HS-5 (cell line): ENCODE measurements around the gene SPATS1.

Experiments used
- DNase-seq: peaks from one replicate; pipeline ENCODE4 v3.0.0-alpha.2; 2012; ENCODE audit warnings: low read depth

SPATS1 gene

GRCh38 chr6:44342489-44342888 lies at the start of gene SPATS1:
TSS of gene SPATS1 (plus strand) at chr6:44342650. CDS start at chr6:44343096, 446 bp downstream.
- DNase-seq: no peak

DNA sequence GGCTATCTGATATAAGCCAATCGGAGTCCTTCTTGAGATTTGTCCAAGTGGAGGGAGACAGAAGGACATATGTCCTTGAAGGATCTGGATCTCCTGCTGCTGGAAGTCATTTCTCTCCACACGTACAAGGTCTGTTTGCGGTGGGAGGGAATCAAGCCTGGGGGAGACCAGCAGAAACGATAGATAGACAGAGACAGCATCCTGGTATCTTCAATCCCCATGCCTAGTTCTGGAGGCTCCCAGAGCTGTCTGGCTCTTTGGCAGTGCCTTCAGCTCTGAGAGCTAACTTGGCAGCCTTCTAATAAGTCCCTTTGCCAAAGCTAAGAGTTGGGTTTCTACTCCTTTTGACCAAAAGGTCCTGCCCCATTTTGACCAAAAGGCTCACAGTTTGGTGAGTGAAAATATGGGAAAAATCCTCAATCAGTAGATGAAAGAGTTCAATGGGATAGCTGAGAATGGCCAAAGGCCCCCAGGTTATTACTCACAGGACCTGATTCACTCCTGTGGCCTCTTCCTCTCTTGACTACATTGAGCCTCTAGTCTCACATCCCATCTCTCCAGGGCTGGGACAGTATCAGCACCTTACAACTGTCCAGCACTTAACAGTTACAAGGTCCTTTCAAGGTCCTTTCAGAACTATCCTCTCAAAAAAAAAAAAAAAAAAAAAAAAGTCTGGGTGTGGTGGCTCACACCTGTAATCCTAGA lies 49.6 kb upstream of the SPATS1 start:
- DNase-seq: no peak

DNA sequence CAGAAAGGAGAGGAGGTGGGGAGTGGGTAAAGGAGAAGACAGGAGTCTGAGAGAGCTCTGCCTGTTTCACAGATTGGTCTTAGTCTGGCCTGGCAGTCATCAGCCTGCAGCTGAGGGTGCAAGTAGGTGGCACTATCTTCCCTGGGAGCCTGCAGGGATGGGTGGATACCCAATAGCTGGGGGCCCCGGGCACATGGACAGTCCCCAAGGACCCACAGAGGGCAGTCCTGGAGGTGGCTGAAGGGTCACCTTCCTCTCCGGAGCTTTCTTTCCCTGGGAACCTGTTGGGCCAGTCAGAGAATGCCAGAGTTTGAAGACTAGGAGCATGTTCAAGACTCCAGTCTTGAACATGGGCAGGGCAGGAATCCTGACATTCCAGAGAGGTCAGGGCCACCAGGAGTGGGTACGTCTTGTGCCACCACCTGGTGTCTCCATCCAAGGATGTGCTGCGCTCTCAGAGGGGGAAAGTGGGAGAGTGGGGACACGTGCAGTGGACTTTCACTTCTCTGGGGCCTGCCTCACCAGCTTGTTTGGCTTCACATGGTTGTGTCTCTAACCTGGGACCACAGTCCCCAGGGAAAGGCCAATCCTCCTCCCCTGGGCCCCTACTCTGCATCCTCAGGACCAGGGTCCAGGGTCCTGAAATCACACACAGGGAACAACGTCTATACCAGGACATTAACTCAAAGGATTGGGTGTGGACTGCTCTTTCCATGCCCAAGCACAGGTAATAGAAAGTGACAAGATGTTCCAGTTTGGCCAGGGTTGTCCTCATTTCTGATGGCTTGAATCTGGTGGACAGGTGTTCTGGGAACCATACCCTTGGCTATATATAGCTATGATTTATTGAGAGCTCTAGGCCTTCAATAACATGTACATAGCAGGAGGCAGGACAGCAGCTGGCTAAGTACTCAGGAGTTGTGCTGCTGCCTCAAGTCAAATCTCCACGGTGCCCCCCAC lies 47.3 kb upstream of the SPATS1 start:
- DNase-seq: no peak

DNA sequence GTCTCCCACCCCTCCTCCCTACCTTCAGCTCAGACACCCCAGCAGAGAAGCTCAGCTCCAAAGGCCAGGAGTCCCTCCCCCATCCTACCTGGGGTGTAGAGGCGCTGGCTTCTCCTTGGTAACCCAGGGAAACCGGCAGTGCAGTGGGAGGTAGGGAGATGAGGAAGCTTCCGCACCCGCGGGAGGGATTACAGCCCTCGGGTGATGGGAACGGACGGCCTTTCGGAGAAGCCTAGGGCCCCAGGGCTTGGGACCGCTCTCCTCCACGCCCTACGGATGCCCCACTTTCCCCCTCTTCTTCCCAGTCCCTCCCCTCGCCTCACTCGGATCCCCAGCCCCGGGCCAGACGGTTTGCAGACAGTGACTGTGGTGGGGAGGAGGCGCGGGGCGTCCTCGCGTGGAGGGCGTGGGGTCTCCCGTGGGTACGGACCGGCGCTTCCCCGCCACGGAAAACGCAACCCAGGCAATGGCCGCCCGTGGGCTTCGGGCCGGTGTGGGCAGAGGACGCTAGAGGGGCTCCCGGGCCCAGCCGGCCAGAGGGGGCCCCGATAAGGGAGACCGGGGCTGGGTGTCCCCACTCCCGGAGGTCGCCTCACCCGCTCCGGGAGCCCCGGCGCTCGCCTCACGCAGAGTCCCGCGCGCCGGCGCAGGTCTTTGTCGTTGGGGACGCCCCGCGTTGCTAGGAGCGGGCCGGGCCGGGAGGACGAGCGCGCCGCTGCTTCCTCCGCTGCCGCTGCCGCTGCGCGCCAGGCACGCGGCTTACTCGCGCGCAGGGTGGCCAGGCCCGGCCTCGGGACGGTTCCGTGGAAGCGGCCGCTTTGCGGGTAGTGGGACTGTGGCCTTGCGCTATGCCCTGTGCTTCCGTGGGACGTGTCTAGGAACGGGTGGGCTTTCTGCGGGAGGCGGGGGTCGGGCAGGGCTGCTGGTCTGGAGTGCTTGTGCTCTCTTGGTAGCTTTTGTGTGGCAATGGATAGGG lies 45.1 kb upstream of the SPATS1 start:
- no peak for DNase-seq

DNA sequence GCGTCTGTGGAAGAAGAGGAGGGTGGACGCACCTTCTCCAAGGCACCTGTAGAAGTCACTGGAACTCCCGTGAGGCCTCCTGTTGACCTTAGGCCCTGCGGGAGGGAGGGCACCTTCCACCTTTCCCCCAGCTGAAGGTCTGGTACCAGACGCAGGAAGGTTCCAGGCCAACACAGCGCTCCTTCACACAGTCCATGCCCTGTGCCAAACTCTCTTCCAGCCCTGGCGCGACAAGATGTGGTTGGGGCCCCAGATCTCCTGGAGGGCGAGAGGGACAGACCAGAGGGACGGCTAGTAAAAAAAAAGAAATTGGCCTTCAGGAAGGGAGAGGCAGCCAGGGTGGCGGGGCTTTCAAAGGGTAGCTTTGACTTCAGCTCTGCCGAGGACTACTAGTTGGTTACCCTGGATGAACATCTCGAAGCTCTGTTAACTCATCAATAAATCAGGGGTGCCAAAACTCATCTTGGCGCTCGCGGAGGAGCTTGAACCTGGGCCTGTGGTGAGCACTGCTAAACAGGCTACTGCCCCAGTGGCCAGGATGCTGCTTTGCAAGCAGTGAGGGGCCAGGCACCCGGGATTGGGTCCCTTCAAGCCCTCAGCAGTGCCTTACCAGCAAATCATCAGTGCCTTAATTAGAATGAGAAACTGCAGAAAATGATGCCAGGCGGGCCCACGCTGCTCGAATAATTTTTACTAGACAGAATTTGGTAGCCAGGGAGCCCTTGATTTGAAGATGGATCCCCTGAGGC lies 44.2 kb upstream of the SPATS1 start:
- DNase-seq: no peak

DNA sequence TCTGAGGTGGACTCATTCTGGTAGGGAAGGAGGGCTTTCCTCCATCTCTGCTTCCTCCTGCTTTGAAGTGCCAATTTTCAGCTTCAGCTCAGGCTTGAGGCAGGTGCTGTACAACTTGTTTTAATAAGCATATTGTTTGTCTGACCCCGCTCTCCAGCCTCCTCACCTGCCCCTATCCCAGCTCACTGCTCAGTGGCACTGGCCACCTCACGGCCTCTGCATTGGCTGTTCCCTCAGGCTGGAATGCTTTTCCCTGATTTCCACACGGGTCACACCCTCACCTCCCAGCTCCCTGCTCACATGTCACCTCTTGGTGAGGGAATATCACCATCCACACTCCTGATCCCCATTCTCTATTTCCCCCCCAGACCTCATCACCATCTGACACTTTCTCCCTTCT lies 43.6 kb upstream of the SPATS1 start:
- no peak for DNase-seq

- no peak for DNase-seq
Observed at GRCh38 chr6:44300292-44300823, 42.1 kb upstream of the SPATS1 start.

GRCh38 chr6:44301106-44301505 lies 41.3 kb upstream of the SPATS1 start:
- DNase-seq: no peak

DNA sequence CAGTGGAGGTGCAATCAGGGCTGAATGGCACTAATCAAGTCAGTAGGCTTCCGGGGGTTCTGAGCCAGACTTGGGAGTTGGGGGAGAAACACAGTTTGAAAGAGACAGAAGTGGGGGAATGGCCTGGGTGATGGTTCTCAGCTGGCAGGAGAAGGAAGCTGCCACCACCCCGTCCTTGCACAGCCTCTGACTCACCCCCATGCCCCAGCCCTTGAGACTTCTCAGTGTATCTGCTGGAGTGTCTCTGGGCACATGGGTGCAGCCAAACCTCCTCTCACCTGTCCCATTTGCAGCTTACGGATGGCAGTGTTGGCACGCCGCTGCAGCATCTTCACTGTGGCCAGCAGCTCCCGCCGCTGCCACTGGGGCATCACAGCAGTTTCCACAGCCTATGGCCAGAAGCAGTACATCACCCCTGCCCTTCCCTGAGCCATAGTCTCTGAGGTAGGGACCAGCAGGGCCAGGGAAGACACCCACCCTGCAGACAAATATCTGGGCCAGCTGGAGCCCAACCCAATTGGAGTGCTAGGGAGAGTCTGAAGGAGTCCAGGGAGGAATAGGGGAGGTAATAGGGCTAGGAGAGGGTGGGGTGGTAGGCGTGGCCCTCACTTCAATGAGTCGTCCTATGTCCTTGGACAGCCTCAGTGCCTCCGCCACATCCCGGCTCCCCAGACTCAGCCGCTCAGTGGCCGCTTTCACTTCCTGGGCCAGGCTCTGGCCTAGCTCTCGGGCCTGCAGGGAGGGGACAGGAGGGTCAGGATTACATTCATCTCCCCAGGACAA lies 40.5 kb upstream of the SPATS1 start:
- no peak for DNase-seq

GRCh38 chr6:44302856-44303255 lies 39.6 kb upstream of the SPATS1 start:
- DNase-seq: no peak

DNA sequence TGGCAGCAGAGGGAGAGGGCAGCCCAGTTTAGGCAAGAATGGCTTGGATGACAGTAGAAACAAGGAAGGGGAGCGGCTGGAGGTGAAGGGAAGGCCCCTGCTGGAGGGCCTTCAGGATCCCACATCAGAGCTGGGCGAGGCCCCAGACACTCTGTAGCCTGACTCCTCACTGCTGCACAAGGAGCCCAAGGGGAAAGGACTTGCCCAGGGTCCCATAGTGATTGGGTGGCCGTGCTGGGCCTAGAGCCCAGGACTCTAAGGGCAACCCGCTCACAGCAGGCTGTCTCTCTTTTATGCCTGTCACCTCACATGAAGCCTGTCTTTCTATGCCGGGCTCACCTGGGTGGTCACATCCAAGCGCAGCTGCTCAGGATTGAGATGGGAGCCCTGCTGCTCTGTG lies 38.6 kb upstream of the SPATS1 start:
- no peak for DNase-seq

- DNase-seq: no peak
Observed at GRCh38 chr6:44304282-44305199, 37.9 kb upstream of the SPATS1 start.

GRCh38 chr6:44305200-44305725 lies 37.2 kb upstream of the SPATS1 start:
- no peak for DNase-seq

GRCh38 chr6:44306710-44307109 lies 35.7 kb upstream of the SPATS1 start:
- DNase-seq: no peak

DNA sequence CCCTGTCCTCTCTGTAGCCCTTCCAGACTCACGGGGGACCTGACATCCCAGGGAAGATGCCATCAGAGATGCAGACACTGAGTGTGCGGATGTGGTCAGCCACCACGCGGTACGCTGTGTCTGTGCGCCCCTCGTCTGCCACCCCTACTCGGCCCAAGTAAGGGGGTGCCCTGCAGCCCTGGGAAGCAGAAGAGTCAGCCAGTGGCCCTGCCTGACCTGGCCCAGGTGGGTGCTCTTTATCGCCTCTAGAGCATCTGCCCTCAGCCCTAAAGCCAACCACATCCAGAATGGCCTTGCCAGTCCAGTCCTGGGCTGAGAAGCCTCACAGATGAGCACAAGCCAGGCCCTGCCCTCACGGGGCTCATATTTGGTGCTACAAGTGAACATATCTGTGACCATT lies 35.2 kb upstream of the SPATS1 start:
- no peak for DNase-seq

GRCh38 chr6:44309092-44309491 lies 33.4 kb upstream of the SPATS1 start:
- peak; percentile 43 for DNase-seq

GRCh38 chr6:44309631-44310030 lies 32.8 kb upstream of the SPATS1 start:
- no peak for DNase-seq

DNA sequence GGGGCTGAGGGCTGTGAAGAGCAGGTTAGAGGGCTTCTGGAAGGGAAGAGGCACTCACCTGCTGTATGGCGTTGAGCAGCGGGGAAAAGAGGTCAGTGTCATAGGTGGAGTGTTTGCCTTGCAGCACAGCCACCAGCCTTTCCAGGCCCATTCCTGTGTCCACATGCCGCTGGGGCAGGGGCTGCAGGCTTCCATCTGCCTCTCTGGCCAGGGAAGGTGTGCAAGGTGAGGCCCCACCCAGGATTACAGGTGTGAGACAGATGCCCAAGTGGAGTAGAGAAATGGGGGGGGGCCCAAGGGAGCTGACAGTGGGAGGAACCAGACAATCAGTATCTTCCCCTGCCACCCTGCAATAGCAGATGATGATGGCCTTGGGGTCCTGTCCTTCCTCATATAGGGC lies 32.2 kb upstream of the SPATS1 start:
- no peak for DNase-seq

DNA sequence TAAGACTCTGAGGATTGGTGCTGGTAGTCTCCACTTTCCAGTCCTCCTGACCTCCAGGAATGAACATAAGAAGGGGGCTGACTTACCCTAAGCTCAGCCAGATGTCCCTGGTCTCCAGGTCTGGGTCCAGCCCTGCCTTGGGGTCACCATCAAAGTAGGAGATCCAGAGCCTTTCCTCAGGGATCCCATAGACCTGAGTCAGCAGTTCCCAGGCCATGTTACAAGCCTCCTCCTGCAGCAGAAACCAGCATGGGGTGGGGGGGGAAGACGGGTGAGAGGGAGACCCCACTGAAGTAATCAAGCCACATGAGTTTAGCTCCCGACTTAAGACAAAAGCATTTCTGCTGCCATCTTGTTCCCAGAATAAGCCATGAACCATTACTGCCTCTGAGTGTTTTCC lies 31.1 kb upstream of the SPATS1 start:
- DNase-seq: no peak
